Hematopoietic multipotent progenitor cell treated with erythropoietin and hydrocortisone succinate and interleukin-3 and kit ligand, for 6 days (in vitro differentiated cells): ENCODE results near the gene TTC12.

Source experiments
- DNase-seq: peaks from one replicate; pipeline ENCODE4 v3.0.0-alpha.2; 2015

The TTC12 gene

DNA sequence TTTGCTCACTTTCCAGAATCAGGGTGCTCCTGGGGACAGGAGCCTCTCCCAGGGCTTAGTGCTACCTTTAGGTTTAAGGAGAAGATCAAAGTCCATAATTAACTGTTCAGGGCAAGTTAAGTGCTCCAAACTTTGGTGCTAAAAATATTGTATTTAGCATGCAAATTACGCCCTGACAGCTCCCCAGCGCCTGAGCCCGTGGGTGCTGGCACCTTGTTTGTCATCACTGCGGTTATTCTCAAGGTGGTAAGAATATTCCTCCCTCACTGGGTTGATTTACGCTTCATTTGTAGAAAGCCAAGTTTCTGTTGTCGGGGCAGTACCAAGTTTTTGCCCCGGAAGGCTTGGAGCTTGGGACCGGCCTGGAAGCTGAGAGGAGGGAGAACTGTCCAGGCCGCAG is 94.5 kb downstream of the TTC12 start:
- DNase-seq: no peak

DNA sequence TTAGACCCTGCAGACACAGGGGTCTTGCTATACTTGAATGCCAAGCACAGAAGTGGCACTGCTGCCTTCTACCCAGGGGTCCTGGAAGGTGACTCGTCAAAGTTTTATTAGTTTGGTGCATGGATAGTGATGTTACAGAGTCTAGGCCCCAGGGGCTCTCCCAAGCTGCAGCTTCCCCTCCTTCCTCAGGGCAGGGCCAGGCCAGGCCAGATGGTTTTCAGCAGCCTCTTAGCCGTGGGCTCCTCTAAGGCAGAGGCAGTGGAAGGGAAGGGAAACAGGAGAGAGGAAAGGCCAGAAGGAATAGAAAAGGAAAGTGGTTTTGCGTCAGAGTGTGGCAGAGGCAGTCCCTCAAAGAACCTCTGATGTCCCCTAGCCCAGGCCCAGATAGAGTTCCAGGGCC is 95.1 kb downstream of the TTC12 start:
- no peak for DNase-seq

GRCh38 chr11:113410414-113411135 is 96.2 kb downstream of the TTC12 start:
- DNase-seq: no peak

GRCh38 chr11:113411536-113411935 is 97.2 kb downstream of the TTC12 start:
- DNase-seq: no peak

GRCh38 chr11:113412675-113413074 is 98.3 kb downstream of the TTC12 start:
- DNase-seq: no peak

GRCh38 chr11:113415343-113415742 is 101.0 kb downstream of the TTC12 start:
- DNase-seq: no peak
